Germinal center (tissue), 1 donor: ENCODE data around the gene TCTN1.

Experiments
- DNase-seq: peaks from one replicate; pipeline ENCODE4 v3.0.0; 2012; ENCODE audit warnings: mixed read lengths, low spot score

Gene TCTN1

GRCh38 chr12:110680032-110680431 lies 66.1 kb downstream of the TCTN1 start:
- no peak for DNase-seq

DNA sequence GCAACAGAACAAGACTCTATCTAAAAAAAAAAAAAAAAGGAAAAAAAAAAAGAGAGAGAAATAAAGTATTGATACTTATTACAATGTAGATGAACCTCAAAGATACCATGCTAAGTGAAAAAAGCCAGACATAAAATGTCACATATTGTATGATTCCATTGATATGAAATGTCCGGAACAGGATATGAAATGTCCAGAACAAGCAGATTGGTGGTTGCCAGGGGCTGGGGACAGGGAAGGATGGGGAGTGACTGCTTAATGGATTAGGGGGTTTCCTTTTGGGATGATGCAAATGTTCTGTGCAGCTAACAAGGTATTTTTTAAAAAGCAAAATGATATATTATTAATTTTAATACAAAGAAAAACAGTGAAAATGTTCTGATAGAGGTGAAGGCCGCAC lies 70.0 kb downstream of the TCTN1 start:
- DNase-seq: no peak

DNA sequence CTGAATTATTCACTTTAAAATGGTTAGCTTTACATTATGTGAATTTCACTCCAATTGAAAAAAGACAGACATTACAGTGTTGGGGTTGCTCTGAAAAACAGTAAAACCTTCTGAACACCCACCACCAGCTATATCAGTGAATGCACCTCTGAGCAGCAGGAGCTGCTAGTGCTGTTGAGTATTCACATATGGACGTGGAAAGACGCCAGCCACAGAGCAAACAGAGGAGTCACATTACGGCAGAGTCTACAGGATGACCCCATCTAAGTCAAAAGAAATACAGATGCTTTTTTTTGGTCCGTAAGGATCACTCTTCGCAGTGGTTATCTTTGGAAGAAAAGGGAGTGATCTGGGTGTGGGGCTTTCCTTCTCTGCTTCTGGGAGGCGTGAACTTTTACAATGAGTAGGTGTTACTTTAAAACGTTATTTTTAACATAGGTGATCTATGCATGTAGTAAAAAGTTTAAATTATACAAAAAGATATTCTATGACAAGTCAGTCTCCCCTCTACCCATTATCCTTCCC lies 70.4 kb downstream of the TCTN1 start:
- no peak for DNase-seq

DNA sequence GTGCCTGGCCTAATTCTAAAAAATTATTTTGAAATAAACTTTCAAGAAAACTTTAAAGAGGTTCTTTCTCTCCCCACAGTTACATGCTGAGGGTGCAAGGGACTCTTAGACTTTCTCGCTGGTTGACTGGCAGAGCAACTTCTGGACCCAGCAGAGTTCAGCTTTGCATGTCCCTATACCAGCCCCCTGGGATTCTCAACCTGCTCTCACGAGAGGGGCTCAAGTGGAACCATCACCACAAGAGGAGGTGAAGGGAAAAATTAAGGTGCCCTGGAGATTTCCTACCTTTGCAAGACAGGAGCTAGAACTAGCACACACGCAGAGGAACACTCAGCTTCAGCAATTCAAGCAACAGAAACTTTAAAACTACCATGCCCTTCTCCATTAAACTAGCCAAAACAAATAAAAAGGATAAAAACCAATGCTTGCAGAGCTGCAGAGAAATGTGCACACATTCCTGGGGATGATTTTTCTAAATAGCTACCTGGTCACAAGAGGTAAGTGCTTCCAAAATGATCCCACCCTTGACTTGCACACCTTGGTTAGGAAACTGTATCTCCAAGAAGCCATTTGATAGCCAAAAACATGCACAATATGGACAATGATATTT lies 72.5 kb downstream of the TCTN1 start:
- DNase-seq: peak; percentile 56

DNA sequence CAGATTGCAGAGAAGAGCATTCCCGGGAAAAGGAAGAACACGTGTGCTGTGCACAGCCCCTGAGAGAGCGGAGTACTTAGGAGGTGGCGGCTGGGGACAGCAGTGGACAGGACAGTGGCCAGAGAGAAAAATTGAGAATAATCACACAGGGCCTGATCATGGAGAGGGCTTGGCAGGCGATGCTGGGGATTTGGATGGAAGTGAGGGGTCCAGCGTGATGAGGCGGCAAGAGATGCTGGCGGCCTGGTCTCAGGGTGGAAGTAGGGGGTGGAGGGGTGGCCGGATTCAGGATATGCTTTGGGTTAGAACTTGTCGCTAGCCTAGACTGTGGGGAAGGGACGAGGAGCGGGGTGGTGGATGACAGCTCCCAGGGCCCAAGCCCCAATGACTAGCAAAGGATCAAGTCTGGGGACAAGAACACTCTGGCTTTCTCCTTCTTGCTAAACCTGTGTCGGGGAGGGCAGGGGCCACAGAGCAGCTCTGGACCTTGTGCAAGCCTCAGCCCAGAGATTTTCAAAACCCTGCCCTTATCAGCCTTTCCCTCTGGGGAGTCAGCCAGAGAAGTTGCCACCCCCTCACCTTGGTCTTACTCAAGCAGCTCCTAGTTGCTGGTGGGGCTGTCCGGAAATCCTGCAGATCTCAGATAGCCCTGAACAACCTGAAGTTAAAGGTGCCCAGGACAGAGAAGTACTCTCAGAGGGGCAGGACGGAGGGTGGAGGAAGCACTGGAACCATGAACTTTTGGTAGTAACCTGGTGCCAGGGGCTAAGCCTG lies 73.7 kb downstream of the TCTN1 start:
- DNase-seq: no peak

- DNase-seq: peak; percentile 79
Measured at GRCh38 chr12:110688446-110689280, 74.7 kb downstream of the TCTN1 start, which contains the start of gene HVCN1. Gene HVCN1, minus strand, starts transcription at chr12:110689115. Its CDS starts 5,870 bp downstream, at chr12:110683245.

- DNase-seq: peak; percentile 74
Measured at GRCh38 chr12:110689281-110690126, 75.6 kb downstream of the TCTN1 start.

- DNase-seq: no peak
Measured at GRCh38 chr12:110690127-110690430, 76.2 kb downstream of the TCTN1 start.

DNA sequence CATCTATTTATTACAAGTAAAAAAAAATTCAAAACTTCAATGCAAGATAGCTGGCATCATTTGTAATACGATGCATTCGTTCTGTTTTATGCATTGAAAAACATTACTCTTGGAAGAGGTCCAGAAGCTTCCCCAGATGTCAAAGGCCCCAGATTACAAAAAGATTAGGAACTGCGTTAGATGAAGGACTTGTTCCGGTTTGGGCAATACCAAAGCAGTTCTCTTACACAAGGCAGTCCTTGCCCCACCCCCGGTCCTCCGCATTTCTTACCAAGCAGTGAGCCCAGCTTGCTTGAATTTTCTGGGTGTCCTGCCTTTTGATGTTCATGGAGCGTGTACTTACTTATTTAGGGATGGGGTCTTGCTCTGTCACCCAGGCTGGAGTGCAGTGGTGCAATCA lies 79.8 kb downstream of the TCTN1 start:
- DNase-seq: no peak

GRCh38 chr12:110694330-110694901 lies 80.5 kb downstream of the TCTN1 start:
- no peak for DNase-seq

DNA sequence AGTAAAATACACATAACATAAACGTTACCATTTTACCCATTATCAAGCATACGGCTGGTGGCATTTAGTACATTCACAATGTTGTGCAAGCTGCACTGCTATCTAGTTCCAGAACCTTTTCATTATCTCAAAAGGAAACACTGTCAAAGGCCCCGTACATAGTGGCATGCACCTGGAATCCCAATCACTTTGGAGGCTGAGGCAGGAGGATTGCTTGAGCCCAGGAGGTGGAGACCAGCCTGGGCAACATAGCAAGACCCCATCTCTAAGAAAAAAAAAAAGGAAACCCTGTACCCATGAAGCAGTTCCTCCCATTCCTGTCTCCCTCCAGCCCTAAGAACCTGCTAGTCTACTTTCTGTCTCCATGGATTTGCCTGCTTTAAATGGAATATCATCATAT lies 82.4 kb downstream of the TCTN1 start:
- DNase-seq: no peak

DNA sequence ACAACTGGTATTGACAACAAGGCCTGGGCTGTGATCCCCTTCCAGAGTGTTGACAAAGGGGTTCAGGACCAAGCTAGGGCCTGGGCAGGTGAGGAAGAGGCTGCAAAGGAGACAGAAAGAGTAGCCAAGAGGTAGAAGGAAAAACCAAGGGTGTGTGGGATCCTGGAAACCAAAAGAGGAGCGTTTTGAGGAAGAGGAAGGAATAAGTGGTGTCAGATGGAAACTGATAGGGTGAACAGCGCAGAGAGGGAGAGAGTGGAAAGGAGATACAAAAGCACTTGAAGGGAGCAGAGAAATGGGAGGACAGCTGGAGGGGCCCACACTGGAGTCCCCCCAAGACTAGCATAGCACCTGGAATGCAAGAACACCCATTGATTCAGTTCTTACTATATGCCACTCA lies 83.3 kb downstream of the TCTN1 start:
- no peak for DNase-seq

- DNase-seq: peak; percentile 79
Measured at GRCh38 chr12:110698171-110698902, 84.4 kb downstream of the TCTN1 start.
